Upper lobe of left lung (tissue), 4 donors: ENCODE results near the gene TNFRSF9.

Experiments
- CTCF ChIP-seq, 6 experiments: fragments of 450-650 bp in 4 of 6; fragments of 200-600 bp in 2 of 6; sonication (generic) in 2 of 6; IDR thresholded peaks; one replicate each; pipeline ENCODE4 v1.5.1; 2016 to 2019; ENCODE audit warnings: antibody characterized with exemption in 6 of 6
- EP300 ChIP-seq, 4 donors: sonication (generic); formaldehyde crosslinking; IDR thresholded peaks; one replicate each; pipeline ENCODE4 v1.5.1; 2017; ENCODE audit warnings: antibody characterized with exemption in 4 of 4, control low read depth in 2 of 4
- POLR2A ChIP-seq, 4 donors: fragments of 450-650 bp; IDR thresholded peaks; one replicate each; pipeline ENCODE4 v1.5.1; 2016 to 2017; ENCODE audit warnings: antibody characterized with exemption in 4 of 4, mild to moderate bottlenecking in 2 of 4
- POLR2AphosphoS5 ChIP-seq, 2 donors: sonication (generic); formaldehyde crosslinking; IDR thresholded peaks; one replicate each; pipeline ENCODE4 v1.5.1; 2017; ENCODE audit warnings: antibody characterized with exemption in 2 of 2

- no peak for TF ChIP-seq CTCF (IDR thresholded peaks at IDR 0.05)
- no peak for TF ChIP-seq EP300 (IDR thresholded peaks at IDR 0.05)
- TF ChIP-seq POLR2AphosphoS5 (IDR thresholded peaks at IDR 0.05): no peak
- no peak for TF ChIP-seq POLR2A (IDR thresholded peaks at IDR 0.05)
Observed at GRCh38 chr1:7884757-7885156, 55.9 kb downstream of the TNFRSF9 start.
